WI38 (cell line): Measurements from ENCODE around the gene TSEN34.

Experiments
- H3K4me3 ChIP-seq: 2 replicates; pipeline ENCODE4 v1.5.1; 2011; ENCODE audit warnings: low read depth, mild to moderate bottlenecking, control low read depth, low read length
- CTCF ChIP-seq: IDR thresholded peaks from 2 replicates; pipeline ENCODE4 v1.5.1; 2012; ENCODE audit warnings: low read depth, mild to moderate bottlenecking, control low read depth, low read length

TSEN34 gene

DNA sequence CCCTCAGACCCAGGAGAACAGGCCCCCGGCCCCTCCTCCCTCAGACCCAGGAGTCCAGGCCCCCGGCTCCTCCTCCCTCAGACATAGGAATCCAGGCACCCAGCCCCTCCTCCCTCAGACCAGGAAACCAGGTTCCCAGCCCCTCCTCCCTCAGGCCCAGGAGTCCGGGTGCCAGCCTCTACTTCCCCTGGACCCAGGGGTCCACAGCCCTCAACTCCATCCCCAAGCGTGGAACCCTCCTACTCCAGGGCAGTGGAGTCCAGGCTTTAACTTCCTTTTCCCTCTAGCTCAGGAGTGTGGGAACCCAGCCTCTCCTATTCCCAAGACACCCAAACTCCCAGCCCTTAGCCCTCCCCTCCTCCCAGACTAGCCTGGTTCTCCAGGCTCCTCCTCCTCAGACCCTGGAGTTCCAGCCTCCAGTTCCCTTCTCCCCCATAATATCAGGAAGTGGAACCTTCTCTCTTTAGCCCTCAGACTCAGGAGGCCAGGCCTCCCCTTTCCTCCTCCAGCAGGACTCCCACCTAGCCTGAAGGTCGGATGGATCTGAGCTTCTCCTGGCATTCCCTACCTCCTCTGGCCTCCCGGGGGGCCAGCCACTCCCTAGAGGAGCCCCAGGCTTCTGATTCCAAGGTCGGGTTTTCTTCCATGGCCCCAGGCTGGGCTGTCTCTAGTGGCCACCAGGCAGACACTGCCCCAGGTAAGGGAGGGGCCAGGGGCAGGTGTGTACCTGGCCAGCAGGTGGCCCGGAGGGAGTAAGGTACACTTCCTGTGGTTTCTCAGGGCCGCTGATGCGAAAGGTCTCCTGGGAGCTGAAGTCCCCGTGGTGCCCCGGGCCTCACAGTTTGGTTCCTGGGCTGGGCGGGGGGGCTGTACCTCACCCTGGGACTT is 18.4 kb upstream of the TSEN34 start, which contains the start of gene TMC4:
Gene TMC4 (minus strand): TSS at position 690 of the 888 bp plus-strand sequence. CDS start 43 bp downstream, at position 647.
- H3K4me3 ChIP-seq = no peak within 1 kb of the TSS
- no peak for TF ChIP-seq CTCF

DNA sequence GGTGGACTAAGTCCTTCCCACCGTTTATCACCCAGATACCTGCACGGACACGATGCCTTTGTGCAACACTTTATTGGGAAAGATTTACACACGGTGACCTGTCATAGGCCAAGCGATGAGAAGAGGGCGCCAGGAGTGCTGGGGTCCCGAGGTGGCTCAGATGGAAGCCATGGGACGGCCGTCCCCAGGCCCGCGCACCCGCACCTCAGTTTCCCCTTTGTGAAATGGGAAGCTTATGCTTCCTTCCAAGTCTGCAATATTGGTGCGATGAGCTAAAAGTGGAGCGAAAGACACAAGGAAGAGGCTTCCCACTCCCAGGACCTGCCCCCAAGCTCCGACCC is 17.8 kb upstream of the TSEN34 start:
- H3K4me3 ChIP-seq = no peak overlapping the region
- TF ChIP-seq CTCF = no peak

DNA sequence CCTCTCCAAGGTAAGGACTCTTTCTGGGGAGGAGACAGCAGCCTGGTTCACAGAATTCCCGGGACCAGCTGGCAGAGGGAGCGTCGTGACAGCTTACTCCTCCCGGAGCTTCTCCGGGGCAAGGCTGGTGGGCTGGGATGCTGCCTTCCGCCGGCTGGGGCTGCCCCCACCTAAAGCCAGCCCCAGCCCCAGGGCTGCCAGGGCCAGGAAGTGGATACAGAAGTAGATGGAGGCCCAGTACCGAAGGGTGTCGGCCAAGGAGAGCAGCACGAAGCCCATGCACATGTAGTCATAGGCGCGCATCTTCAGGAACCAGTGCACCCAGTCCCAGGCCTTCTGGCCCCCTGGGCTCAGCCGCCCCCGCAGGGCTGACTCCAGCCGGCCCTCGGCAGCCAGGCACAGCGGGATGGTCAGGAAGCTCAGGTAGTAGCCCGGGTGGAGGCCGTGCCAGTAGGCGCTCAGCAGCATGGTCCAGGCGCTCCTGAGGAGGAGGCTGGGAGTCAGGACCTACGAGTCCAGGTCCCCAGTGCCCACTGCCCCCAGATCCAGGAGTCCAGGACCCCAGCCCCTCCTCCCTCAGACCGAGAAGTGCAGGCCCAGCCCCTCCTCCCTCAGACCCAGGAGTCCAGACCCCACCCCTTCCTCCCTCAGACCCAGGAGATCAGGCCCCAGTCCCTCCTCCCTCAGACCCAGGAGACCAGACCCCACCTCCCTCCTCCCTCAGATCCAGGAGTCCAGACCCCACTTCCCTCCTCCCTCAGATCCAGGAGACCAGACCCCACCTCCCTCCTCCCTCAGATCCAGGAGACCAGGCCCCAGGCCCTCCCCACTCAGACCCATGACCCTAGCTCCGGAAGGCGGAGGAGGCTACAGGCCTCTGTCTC is 16.9 kb upstream of the TSEN34 start:
- no peak overlapping the region for H3K4me3 ChIP-seq
- TF ChIP-seq CTCF = no peak

DNA sequence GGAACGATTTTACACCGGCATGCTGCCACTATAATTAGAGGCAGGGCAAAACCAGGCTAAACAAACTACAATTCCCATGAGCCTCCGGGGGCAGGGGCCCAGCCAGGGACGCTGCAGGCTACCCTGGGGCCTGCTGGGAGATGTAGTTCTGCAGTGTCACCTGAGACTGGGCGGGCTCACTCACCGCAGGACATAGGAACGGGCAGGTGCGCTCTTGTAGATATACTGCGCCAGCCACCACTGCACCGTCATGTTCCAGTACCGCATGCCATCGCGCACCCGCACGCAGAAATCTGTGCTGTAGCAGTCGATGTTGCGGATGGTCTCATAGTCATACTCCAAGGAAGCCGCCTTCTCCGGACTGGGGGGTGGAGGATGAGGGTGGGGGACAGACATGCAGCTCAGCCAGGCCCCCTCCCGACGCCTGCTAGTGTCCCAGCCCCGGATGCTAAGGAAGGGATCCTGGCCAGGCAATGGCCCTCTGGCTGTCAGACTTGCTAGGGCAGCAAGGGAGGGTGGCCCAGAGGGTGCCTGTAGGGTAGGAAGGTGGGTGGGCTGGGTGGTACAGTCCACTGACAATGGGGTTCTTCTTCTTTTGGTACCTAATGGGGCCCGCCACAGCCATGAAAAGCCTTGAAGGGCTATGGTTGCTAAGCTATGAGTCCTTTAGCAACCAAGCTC is 12.4 kb upstream of the TSEN34 start:
- TF ChIP-seq CTCF = no peak

DNA sequence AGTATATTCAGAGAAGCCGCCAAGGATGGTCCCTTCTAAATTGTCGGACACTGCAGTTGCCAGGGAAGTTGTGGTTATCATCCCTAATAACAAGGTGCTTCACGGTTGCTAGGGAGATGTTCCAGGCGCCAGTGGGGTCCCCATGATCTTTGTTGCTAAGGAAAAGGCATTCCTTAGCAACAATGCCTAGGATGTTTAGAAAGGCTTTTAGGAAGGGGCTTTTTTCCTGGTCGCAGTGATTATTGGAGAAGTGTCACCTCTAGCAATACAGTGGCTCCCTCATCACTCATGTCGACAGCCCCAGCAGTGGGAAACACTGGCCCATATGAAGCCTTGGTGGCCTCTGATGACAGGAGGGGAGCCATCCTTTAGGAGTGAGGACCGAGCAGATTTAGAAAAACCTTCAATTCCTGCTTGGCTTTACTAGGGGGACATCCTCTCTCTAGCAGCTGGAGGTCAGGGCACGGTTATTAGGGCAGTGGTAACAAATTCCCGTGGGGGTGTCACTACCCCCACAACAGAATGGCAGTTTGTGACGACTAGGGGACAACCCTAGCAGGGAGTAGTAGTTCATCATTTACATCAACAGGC is 11.8 kb upstream of the TSEN34 start:
- TF ChIP-seq CTCF = no peak
- H3K4me3 ChIP-seq = no peak overlapping the region

More for the DNA sequence above, 12.4 kb upstream of the TSEN34 start:
- no peak overlapping the region for H3K4me3 ChIP-seq

- peak; percentile 42 for TF ChIP-seq CTCF
Measured at GRCh38 chr19:54179921-54180461, 11.1 kb upstream of the TSEN34 start.

More at GRCh38 chr19:54179921-54180461, 11.1 kb upstream of the TSEN34 start:
- no peak overlapping the region for H3K4me3 ChIP-seq
